ENCODE data around the gene AMOTL1.

GRCh38 chr11:94857337-94857736, 89.2 kb downstream of the AMOTL1 start:
- TF ChIP-seq CTCF (conservative IDR thresholded peaks at IDR 0.05; ENCODE audit: low read depth, low read length) (no peak), EZH2 (IDR thresholded peaks at IDR 0.05; ENCODE audit: low read length, unreplicated experiment) (no peak), EZH2phosphoT487 (IDR thresholded peaks at IDR 0.05; ENCODE audit: borderline replicate concordance, low read length) (no peak)
